ENCODE results near the gene LANCL1.
"Not testable (repeated sequence)": the region's sequence is repeated elsewhere in the genome, so short reads cannot be mapped to it uniquely, and the experiment has no call there.

The LANCL1 gene

GRCh38 chr2:210440206-210440605 is 36.4 kb downstream of the LANCL1 start:
- no peak for DNase-seq (ENCODE audit: extremely low read depth, low read depth)
- no peak overlapping the region for H3K4me3 ChIP-seq (replicated peaks; ENCODE audit: low read depth, low read length)
- no peak for TF ChIP-seq CTCF (IDR thresholded peaks at IDR 0.05; ENCODE audit: low read depth, low read length, missing control alignments)

- H3K4me3 ChIP-seq (replicated peaks; ENCODE audit: low read depth, low read length), result no peak overlapping the region
- TF ChIP-seq CTCF (IDR thresholded peaks at IDR 0.05; ENCODE audit: low read depth, low read length, missing control alignments), result no peak
- no peak for DNase-seq (ENCODE audit: extremely low read depth, low read depth)
Observed at GRCh38 chr2:210435439-210435838, 41.1 kb downstream of the LANCL1 start.

GRCh38 chr2:210432633-210433032 is 43.9 kb downstream of the LANCL1 start:
- DNase-seq (ENCODE audit: extremely low read depth, low read depth), result no peak
- no peak for TF ChIP-seq CTCF (IDR thresholded peaks at IDR 0.05; ENCODE audit: low read depth, low read length, missing control alignments)
- no peak overlapping the region for H3K4me3 ChIP-seq (replicated peaks; ENCODE audit: low read depth, low read length)

GRCh38 chr2:210429403-210430137 is 47.0 kb downstream of the LANCL1 start:
- no peak for DNase-seq (ENCODE audit: extremely low read depth, low read depth)
- no peak overlapping the region for H3K4me3 ChIP-seq (replicated peaks; ENCODE audit: low read depth, low read length)
- no peak for TF ChIP-seq CTCF (IDR thresholded peaks at IDR 0.05; ENCODE audit: low read depth, low read length, missing control alignments)

GRCh38 chr2:210428393-210429179 is 48.0 kb downstream of the LANCL1 start:
- H3K4me3 ChIP-seq (replicated peaks; ENCODE audit: low read depth, low read length), result no peak overlapping the region
- no peak for TF ChIP-seq CTCF (IDR thresholded peaks at IDR 0.05; ENCODE audit: low read depth, low read length, missing control alignments)
- no peak for DNase-seq (ENCODE audit: extremely low read depth, low read depth)

GRCh38 chr2:210427309-210427708 is 49.2 kb downstream of the LANCL1 start:
- not testable (repeated sequence) for DNase-seq (ENCODE audit: extremely low read depth, low read depth); H3K4me3 ChIP-seq (replicated peaks; ENCODE audit: low read depth, low read length)

- DNase-seq (ENCODE audit: extremely low read depth, low read depth), result no peak
- no peak overlapping the region for H3K4me3 ChIP-seq (replicated peaks; ENCODE audit: low read depth, low read length)
- TF ChIP-seq CTCF (IDR thresholded peaks at IDR 0.05; ENCODE audit: low read depth, low read length, missing control alignments), result no peak
Observed at GRCh38 chr2:210422366-210422765, 54.2 kb downstream of the LANCL1 start.
